ENCODE measurements around the gene PLB1. TPM values are rescaled to one million over a fixed set of nuclear protein-coding genes. Genes with fewer than 3 reads are reported as not detected.

Gene PLB1
- total and polyA plus RNA-seq, 2 experiments from 2014 or later: 0.06 to 0.21 TPM

- H3K27me3 ChIP-seq (ENCODE audit: insufficient read depth): no peaks in the 10 kb centered on the region
- H2AFZ ChIP-seq: no peak overlapping the region
- peaks cover 5% of the 10 kb centered on the region for H3K4me1 Mint-ChIP-seq
- no peaks in the 10 kb centered on the region for H4K20me1 ChIP-seq (replicated peaks; ENCODE audit: insufficient read depth)
- no peak overlapping the region for H3K4me2 ChIP-seq
- no peak overlapping the region for H3K27ac Mint-ChIP-seq
- H3K36me3 ChIP-seq (ENCODE audit: insufficient read depth): no peaks in the 10 kb centered on the region
- no peak overlapping the region for H3K4me3 Mint-ChIP-seq
- H3F3A ChIP-seq (replicated peaks; ENCODE audit: low read depth): no peaks in the 10 kb centered on the region
- no peaks in the 10 kb centered on the region for H3K36me3 Mint-ChIP-seq (ENCODE audit: low read depth)
- peaks cover 2% of the 10 kb centered on the region for H3K27me3 Mint-ChIP-seq (ENCODE audit: insufficient read depth, low read depth, poor library complexity)
- H3K27ac ChIP-seq (ENCODE audit: low read depth): no peak overlapping the region
- no peak overlapping the region for H3K4me3 ChIP-seq
- TF ChIP-seq STAT1 (IDR thresholded peaks at IDR 0.05; ENCODE audit: unreplicated experiment) (no peak), EZH2 (IDR thresholded peaks at IDR 0.05; ENCODE audit: low read depth, unreplicated experiment) (no peak), ETS1 (IDR thresholded peaks at IDR 0.05) (no peak), REST (IDR thresholded peaks at IDR 0.05; ENCODE audit: unreplicated experiment) (no peak), EZH2phosphoT487 (IDR thresholded peaks at IDR 0.05; ENCODE audit: unreplicated experiment) (no peak), ZNF462 (CRISPR knock-in tag; IDR thresholded peaks at IDR 0.05) (no peak), POLR2AphosphoS5 (IDR thresholded peaks at IDR 0.05; ENCODE audit: low read depth) (no peak), NANOG (IDR thresholded peaks at IDR 0.05; ENCODE audit: borderline replicate concordance) (no peak), CREB1 (CRISPR knock-in tag; IDR thresholded peaks at IDR 0.05; ENCODE audit: low read depth) (no peak), ZNF331 (CRISPR knock-in tag; IDR thresholded peaks at IDR 0.05; ENCODE audit: low read depth) (no peak), JUNB (IDR thresholded peaks at IDR 0.05; ENCODE audit: unreplicated experiment) (no peak)
- no peaks in the 10 kb centered on the region for H3K4me1 ChIP-seq (ENCODE audit: insufficient read depth)
- H3K9me3 Mint-ChIP-seq: peaks cover 2% of the 10 kb centered on the region; the same call in 2 of the 3 replicates
- ATAC-seq (no peak), DNase-seq (ENCODE audit: low spot score) (no peak)
- no peaks in the 10 kb centered on the region for H3K9me2 ChIP-seq (ENCODE audit: insufficient read depth)
- H3K79me2 ChIP-seq (replicated peaks; ENCODE audit: insufficient read depth): no peaks in the 10 kb centered on the region
Measured at GRCh38 chr2:28674062-28674712, 178.3 kb downstream of the PLB1 start.
